Measurements from ENCODE around the gene KIDINS220.

KIDINS220 gene

DNA sequence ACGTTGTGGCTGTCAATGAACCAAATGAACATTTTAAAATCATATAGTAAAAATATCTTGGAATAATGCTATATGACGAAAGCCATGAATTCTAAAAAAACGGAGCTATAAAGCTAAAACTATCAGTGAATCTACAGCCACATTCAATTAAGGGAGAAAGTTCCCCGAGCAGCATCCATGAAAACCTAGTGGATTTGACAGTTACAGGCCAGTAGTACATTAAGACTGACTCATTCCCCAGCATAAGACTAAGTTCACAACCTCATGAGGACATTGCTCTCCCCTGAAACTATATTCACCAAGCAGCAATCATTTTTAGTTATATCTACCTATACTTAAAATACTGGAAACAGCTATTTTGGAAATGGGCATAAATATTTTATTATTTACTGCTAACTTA is 36.6 kb downstream of the KIDINS220 start:
- DNase-seq (ENCODE audit: low read depth): no peak
- TF ChIP-seq, protein P1, sequence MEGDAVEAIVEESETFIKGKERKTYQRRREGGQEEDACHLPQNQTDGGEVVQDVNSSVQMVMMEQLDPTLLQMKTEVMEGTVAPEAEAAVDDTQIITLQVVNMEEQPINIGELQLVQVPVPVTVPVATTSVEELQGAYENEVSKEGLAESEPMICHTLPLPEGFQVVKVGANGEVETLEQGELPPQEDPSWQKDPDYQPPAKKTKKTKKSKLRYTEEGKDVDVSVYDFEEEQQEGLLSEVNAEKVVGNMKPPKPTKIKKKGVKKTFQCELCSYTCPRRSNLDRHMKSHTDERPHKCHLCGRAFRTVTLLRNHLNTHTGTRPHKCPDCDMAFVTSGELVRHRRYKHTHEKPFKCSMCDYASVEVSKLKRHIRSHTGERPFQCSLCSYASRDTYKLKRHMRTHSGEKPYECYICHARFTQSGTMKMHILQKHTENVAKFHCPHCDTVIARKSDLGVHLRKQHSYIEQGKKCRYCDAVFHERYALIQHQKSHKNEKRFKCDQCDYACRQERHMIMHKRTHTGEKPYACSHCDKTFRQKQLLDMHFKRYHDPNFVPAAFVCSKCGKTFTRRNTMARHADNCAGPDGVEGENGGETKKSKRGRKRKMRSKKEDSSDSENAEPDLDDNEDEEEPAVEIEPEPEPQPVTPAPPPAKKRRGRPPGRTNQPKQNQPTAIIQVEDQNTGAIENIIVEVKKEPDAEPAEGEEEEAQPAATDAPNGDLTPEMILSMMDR (IDR thresholded peaks at IDR 0.05; ENCODE audit: insufficient read depth, low read depth, low read length, missing control alignments): no peak

DNA sequence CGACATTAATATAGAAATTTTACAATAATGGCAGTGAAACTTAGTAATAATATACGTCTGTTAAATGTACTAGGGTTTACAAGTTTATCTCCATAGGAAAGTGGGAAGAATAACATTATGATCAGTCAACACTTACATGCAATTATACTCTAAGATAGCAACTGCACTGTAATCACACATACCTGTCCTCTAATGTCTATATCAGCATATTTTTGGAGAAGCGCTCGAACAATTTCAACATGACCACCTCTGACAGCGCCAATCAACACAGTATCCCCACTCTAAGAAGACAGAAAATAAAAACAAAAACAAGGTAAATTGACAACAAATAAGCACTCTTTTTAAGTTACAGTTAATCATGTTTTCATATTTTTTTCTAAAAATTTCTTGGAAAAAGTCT is 37.2 kb downstream of the KIDINS220 start:
- no peak for DNase-seq (ENCODE audit: low read depth)
- TF ChIP-seq, protein P1 (IDR thresholded peaks at IDR 0.05; ENCODE audit: insufficient read depth, low read depth, low read length, missing control alignments): no peak
- no peak overlapping the region for H3K4me3 ChIP-seq (ENCODE audit: low read depth, low read length)

More for the DNA sequence above, 36.6 kb downstream of the KIDINS220 start:
- H3K4me3 ChIP-seq (ENCODE audit: low read depth, low read length): no peak overlapping the region

DNA sequence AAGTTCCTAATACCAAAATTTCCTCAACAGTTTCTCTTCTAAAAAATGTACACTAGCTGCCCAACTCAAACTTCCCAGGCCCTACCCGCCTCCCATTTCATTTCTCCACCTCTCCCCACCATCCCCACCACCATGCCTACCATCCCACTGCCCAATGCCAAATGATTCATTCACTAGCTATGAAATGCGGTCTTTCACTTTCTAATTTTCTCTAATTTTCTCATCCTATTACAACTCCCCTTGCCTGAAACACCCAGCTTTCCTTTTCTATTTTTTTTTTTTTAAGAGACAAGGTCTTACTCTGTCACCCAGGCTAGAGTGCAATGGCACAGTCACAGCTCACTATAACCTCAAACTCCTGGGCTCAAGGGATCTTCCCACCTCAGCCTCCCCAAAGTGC is 38.4 kb downstream of the KIDINS220 start:
- TF ChIP-seq, protein P1 (IDR thresholded peaks at IDR 0.05; ENCODE audit: insufficient read depth, low read depth, low read length, missing control alignments): no peak
- DNase-seq (ENCODE audit: low read depth): no peak
- H3K4me3 ChIP-seq (ENCODE audit: low read depth, low read length): no peak overlapping the region

DNA sequence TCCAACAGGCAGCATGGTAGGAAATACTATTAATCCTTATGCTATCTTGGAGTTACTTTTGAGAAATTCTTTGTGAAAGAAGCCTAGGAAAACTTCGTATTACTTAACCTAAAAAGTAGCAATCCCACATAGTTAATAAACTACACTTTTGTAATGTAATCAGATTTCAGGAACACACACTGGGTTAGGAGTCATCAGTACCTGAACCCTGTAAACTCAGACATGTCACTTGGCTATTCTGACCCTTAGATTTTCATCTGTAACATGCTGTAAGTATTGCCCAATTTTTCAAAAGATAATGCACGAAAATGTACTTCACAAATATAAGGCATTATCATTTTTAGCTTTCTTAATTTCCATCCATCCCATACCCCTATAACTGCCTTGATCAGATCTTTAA is 39.0 kb downstream of the KIDINS220 start:
- TF ChIP-seq, protein P1 (IDR thresholded peaks at IDR 0.05; ENCODE audit: insufficient read depth, low read depth, low read length, missing control alignments): no peak

DNA sequence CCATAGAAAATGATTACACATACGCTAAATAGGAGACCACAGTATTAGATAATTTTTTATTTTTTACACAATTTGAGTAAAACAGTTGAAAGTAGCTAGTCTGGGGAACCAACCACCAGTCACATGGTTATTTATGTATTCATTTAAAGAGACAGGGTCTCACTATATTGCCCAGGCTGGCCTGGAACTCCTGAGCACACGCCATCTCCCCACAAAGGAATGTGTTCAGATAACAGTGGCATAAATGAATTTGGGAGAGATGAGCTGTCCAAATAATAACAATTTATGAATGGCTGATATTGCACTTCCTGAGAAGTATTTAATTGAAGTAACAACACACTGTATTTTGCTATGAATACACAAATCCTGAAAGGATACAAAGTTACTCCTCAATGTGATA is 39.7 kb downstream of the KIDINS220 start:
- H3K4me3 ChIP-seq (ENCODE audit: low read depth, low read length): no peak overlapping the region
- TF ChIP-seq, protein P1 (IDR thresholded peaks at IDR 0.05; ENCODE audit: insufficient read depth, low read depth, low read length, missing control alignments): no peak
- no peak for DNase-seq (ENCODE audit: low read depth)

More for the DNA sequence above, 39.0 kb downstream of the KIDINS220 start:
- no peak overlapping the region for H3K4me3 ChIP-seq (ENCODE audit: low read depth, low read length)
- DNase-seq (ENCODE audit: low read depth): no peak

DNA sequence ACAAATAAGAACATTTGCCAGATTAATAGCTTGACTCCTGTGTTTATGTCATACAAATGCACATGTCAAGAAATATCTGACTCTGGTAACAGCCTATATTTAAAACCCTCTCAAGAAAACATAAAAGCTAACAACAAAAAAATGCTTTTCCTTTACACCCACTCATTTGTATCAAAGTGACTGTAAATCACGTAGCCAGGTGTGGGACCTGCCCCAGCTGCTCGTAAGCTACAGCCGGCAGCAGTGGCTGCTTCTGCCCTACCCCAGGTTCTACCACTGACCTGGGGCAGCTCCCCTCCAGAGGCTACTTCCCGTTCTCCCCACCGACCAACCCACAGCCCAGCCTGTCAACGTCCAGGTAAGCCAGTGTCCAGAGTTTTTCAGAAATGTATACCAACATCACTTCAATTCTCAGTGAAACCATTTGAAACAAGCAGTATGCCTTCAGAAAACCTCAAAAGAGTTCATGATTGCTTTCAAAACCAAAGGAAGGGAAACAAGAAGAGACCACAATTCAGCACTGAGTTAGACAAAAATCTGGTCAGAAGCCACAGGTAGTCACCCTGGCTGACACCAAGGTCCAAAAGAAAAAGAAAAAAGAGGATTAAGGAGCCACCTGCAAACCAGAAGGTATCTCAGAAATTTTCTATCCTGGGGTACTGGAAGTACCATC is 40.4 kb downstream of the KIDINS220 start:
- TF ChIP-seq, protein P1 (IDR thresholded peaks at IDR 0.05; ENCODE audit: insufficient read depth, low read depth, low read length, missing control alignments): no peak
- no peak overlapping the region for H3K4me3 ChIP-seq (ENCODE audit: low read depth, low read length)
- DNase-seq (ENCODE audit: low read depth): peak; percentile 23

DNA sequence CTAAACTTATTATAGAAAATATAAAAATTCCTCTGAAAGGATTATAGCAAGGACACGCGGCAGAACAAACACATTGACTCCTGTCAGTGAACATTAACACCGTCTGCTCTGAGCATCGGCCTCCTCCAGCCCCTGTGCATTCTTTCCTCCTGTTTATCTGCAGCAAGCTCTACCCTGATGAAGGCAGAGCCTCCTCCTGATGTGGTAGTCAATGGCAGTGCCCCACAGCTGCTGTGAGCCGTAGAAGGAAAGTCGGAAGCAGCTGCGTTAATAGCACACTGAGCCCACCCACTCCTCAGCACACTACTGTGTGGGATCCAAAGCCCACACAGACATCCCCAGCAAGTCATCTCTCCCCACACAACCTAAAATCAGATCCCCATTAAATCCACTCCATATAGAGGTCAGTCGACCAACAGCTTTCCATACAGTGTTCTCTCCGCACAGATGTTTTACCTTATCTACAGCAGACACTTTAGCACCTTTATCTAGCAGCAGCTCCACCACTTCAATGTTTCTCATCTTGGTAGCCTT is 41.0 kb downstream of the KIDINS220 start:
- H3K4me3 ChIP-seq (ENCODE audit: low read depth, low read length): no peak overlapping the region
- DNase-seq (ENCODE audit: low read depth): no peak
- TF ChIP-seq, protein P1 (IDR thresholded peaks at IDR 0.05; ENCODE audit: insufficient read depth, low read depth, low read length, missing control alignments): no peak

Data from GM12865 (cell line).